Vagina (tissue), 2 donors: ENCODE measurements around the gene PTPRN2.

Experiments used
- POLR2A ChIP-seq, 2 donors: fragments of 450-650 bp; IDR thresholded peaks; one replicate each; pipeline ENCODE4 v1.6.1; 2017; ENCODE audit warnings: antibody characterized with exemption in 2 of 2, mild to moderate bottlenecking in 2 of 2, moderate library complexity in 2 of 2
- POLR2AphosphoS5 ChIP-seq, 2 donors: sonication (generic); formaldehyde crosslinking; IDR thresholded peaks; one replicate each; pipeline ENCODE4 v1.9.0; 2017; ENCODE audit warnings: antibody characterized with exemption in 2 of 2, mild to moderate bottlenecking in 2 of 2, low read depth in 1 of 2; ENCODE audit not compliant: insufficient read depth in 1 of 2

- TF ChIP-seq POLR2AphosphoS5 (IDR thresholded peaks at IDR 0.05; ENCODE audit: insufficient read depth in 1 of 2, low read depth in 1 of 2) (no peak), POLR2A (IDR thresholded peaks at IDR 0.05) (no peak)
Observed at GRCh38 chr7:157886711-157887110, 700.9 kb downstream of the PTPRN2 start.
